Common myeloid progenitor, CD34-positive (primary cell): ENCODE data around the gene ANO3.
"Not testable (repeated sequence)": the region's sequence is repeated elsewhere in the genome, so short reads cannot be mapped to it uniquely, and the experiment has no call there.

Experiments
- CTCF ChIA-PET: fragments of 350-600 bp; sonication (Branson Sonifier 250); formaldehyde crosslinking; loops from one replicate; lab custom pipeline; 2021; ENCODE audit warnings: antibody characterized with exemption; lab: Charles Lee
- POLR2A ChIA-PET: fragments of 350-600 bp; sonication (Branson Sonifier 250); formaldehyde crosslinking; loops from one replicate; lab custom pipeline; 2021; ENCODE audit warnings: antibody characterized with exemption; lab: Charles Lee
- DNase-seq, 3 donors: peaks; one replicate each; pipeline versions ENCODE4 v3.0.0 to v3.0.0-alpha.2; 2013
- H3K27ac ChIP-seq, 2 experiments: 1 replicate in 1 of 2; 2 replicates in 1 of 2; pipeline ENCODE4 v1.7.0; 2013; ENCODE audit warnings: inconsistent platforms in 2 of 2, low read length in 2 of 2, mild to moderate bottlenecking in 2 of 2, low read depth in 1 of 2, moderate library complexity in 1 of 2; ENCODE audit not compliant: severe bottlenecking in 2 of 2, insufficient read depth in 1 of 2, poor library complexity in 1 of 2
- H3K27me3 ChIP-seq, 5 experiments: replicated peaks in 2 of 5; 1 replicate in 3 of 5; 2 replicates in 2 of 5; pipeline versions ENCODE4 v1.6.1 to v1.7.0; 2013; ENCODE audit warnings: low read length in 4 of 5, mild to moderate bottlenecking in 2 of 5, moderate library complexity in 2 of 5, inconsistent platforms in 1 of 5; ENCODE audit not compliant: insufficient read depth in 5 of 5, control insufficient read depth in 4 of 5
- H3K36me3 ChIP-seq, 4 experiments: 1 replicate in 2 of 4; 2 replicates in 2 of 4; pipeline versions ENCODE4 v1.6.1 to v1.7.0; 2013; ENCODE audit warnings: low read length in 3 of 4, control low read depth in 1 of 4, mild to moderate bottlenecking in 1 of 4; ENCODE audit not compliant: control insufficient read depth in 4 of 4, insufficient read depth in 4 of 4
- H3K4me1 ChIP-seq, 4 experiments: 1 replicate in 3 of 4; 2 replicates in 1 of 4; pipeline versions ENCODE4 v1.6.1 to v1.7.1; 2013; ENCODE audit warnings: low read length in 3 of 4, mild to moderate bottlenecking in 3 of 4, control low read depth in 1 of 4, inconsistent platforms in 1 of 4, moderate library complexity in 1 of 4; ENCODE audit not compliant: control insufficient read depth in 4 of 4, insufficient read depth in 4 of 4; ENCODE audit errors: control extremely low read depth in 1 of 4
- H3K4me3 ChIP-seq, 7 experiments: 1 replicate in 4 of 7; 2 replicates in 3 of 7; pipeline versions ENCODE4 v1.5.1 to v1.7.0; 2013; ENCODE audit warnings: mild to moderate bottlenecking in 7 of 7, low read length in 6 of 7, moderate library complexity in 6 of 7, inconsistent platforms in 2 of 7, low read depth in 2 of 7, control low read depth in 1 of 7; ENCODE audit not compliant: insufficient read depth in 4 of 7, control insufficient read depth in 1 of 7; ENCODE audit errors: extremely low read depth in 1 of 7
- H3K9me3 ChIP-seq, 5 experiments: 1 replicate in 4 of 5; 2 replicates in 1 of 5; pipeline versions ENCODE4 v1.6.1 to v1.7.1; 2013; ENCODE audit warnings: low read length in 4 of 5, mild to moderate bottlenecking in 2 of 5, inconsistent platforms in 1 of 5, low read depth in 1 of 5, moderate library complexity in 1 of 5; ENCODE audit not compliant: control insufficient read depth in 4 of 5, insufficient read depth in 2 of 5; ENCODE audit errors: control extremely low read depth in 1 of 5
- WGBS: methylation state at CpG from one replicate; pipeline ENCODE4 v1.1.5; 2013; ENCODE audit not compliant: insufficient coverage; 5-methylcytosine and 5-hydroxymethylcytosine counted together

ANO3 gene

GRCh38 chr11:26595207-26595865 lies 263.4 kb downstream of the ANO3 start:
- WGBS, result no CpG with 5 or more reads among the region's 7 CpGs
- H3K4me1 ChIP-seq, H3K4me3 ChIP-seq, H3K27me3 ChIP-seq, POLR2A ChIA-PET, H3K9me3 ChIP-seq, DNase-seq, H3K27ac ChIP-seq, H3K36me3 ChIP-seq, CTCF ChIA-PET: not testable (repeated sequence)

- WGBS, result 93% methylated on average over 17 of the region's 20 CpGs
- H3K27ac ChIP-seq, H3K4me1 ChIP-seq, DNase-seq, CTCF ChIA-PET, H3K36me3 ChIP-seq, POLR2A ChIA-PET, H3K9me3 ChIP-seq, H3K27me3 ChIP-seq, H3K4me3 ChIP-seq: not testable (repeated sequence)
Observed at GRCh38 chr11:26597049-26597689, 265.2 kb downstream of the ANO3 start.

GRCh38 chr11:26597899-26598298 lies 266.0 kb downstream of the ANO3 start:
- ChIA-PET POLR2A (no interaction called here), CTCF (no interaction called here)
- Histone ChIP-seq H3K27me3 (no peaks in the 10 kb centered on the region), H3K4me1 (no peaks in the 10 kb centered on the region), H3K27ac (no peak overlapping the region), H3K36me3 (no peaks in the 10 kb centered on the region), H3K9me3 (no peaks in the 10 kb centered on the region), H3K4me3 (no peak overlapping the region)
- no peak for DNase-seq
- no CpG with 5 or more reads among the region's 2 CpGs for WGBS

GRCh38 chr11:26599425-26599824 lies 267.5 kb downstream of the ANO3 start:
- WGBS, result 100% methylated on average over 2 of the region's 2 CpGs

GRCh38 chr11:26599876-26600434 lies 268.0 kb downstream of the ANO3 start:
- H3K4me3 ChIP-seq, result no peak overlapping the region
- ChIA-PET POLR2A (no interaction called here), CTCF (no interaction called here)
- whole genome bisulfite sequencing, result no CpG with 5 or more reads among the region's 4 CpGs
- no peak for DNase-seq
- no peaks in the 10 kb centered on the region for H3K9me3 ChIP-seq
- H3K4me1 ChIP-seq, result no peaks in the 10 kb centered on the region
- H3K27me3 ChIP-seq, result no peaks in the 10 kb centered on the region
- H3K27ac ChIP-seq, result no peak overlapping the region
- no peaks in the 10 kb centered on the region for H3K36me3 ChIP-seq

More at GRCh38 chr11:26599425-26599824, 267.5 kb downstream of the ANO3 start:
- no peaks in the 10 kb centered on the region for H3K9me3 ChIP-seq
- ChIA-PET CTCF (no interaction called here), POLR2A (no interaction called here)
- no peak for DNase-seq
- no peak overlapping the region for H3K4me3 ChIP-seq
- H3K4me1 ChIP-seq, result no peaks in the 10 kb centered on the region
- no peak overlapping the region for H3K27ac ChIP-seq
- H3K27me3 ChIP-seq, result no peaks in the 10 kb centered on the region
- no peaks in the 10 kb centered on the region for H3K36me3 ChIP-seq

GRCh38 chr11:26607725-26608506 lies 276.0 kb downstream of the ANO3 start:
- Histone ChIP-seq H3K27me3 (no peaks in the 10 kb centered on the region), H3K4me3 (no peak overlapping the region), H3K4me1 (no peaks in the 10 kb centered on the region), H3K9me3 (no peaks in the 10 kb centered on the region), H3K27ac (no peak overlapping the region), H3K36me3 (no peaks in the 10 kb centered on the region)
- ChIA-PET POLR2A (no interaction called here), CTCF (no interaction called here)
- no peak for DNase-seq
- 100% methylated on average over 3 of the region's 7 CpGs for WGBS
